SH-SY5Y (cell line): ENCODE data around the gene KAT6B.

Experiments
- GATA2 ChIP-seq: IDR thresholded peaks from 2 replicates; pipeline ENCODE4 v1.6.1; 2011; ENCODE audit warnings: mild to moderate bottlenecking, low read depth, low read length
- GATA3 ChIP-seq: IDR thresholded peaks from 2 replicates; pipeline ENCODE4 v1.6.1; 2011; ENCODE audit warnings: low read depth, mild to moderate bottlenecking, low read length, moderate library complexity

DNA sequence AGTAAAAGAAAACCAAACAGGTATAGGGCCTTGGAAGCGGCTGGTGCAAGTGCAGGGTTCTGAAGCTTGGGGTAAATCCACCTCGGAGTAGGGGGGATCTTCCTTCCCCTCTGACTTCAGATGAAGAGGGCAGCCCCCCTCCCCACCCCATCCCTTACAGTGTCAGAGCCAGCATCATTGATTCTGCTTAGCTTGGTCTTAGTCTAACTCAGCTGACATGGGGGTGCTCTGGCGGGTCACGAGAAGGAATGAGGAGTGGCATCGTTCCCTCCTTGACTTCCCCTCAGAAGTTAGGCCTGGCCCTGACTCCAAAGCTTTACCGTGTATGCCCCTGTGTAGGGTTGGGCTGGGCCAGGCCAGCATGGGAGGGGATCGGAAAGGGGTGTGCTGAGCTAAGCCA is 240.9 kb downstream of the KAT6B start:
- no peak for TF ChIP-seq GATA2
- no peak for TF ChIP-seq GATA3
